ENCODE results near the gene SH3RF3. TPM values are rescaled to one million over a fixed set of nuclear protein-coding genes. Genes with fewer than 3 reads are reported as not detected.

SH3RF3 gene
- total RNA-seq, 1 donor from 2014 or later, result 0.68 TPM

GRCh38 chr2:109141006-109141600 lies 12.1 kb downstream of the SH3RF3 start:
- ATAC-seq, result no peak

- ATAC-seq, result no peak
These were observed 12.8 kb downstream of the SH3RF3 start for GRCh38 chr2:109141727-109142283.

- ATAC-seq, result no peak
These were observed 13.6 kb downstream of the SH3RF3 start for GRCh38 chr2:109142416-109143210.

- no peak for ATAC-seq
These were observed 14.5 kb downstream of the SH3RF3 start for GRCh38 chr2:109143214-109144187.

GRCh38 chr2:109144271-109144670 lies 15.3 kb downstream of the SH3RF3 start:
- no peak for ATAC-seq

- no peak for ATAC-seq
These were observed 15.7 kb downstream of the SH3RF3 start for GRCh38 chr2:109144721-109145120.

- no peak for ATAC-seq
These were observed 16.3 kb downstream of the SH3RF3 start for GRCh38 chr2:109145286-109145685.

- no peak for ATAC-seq
These were observed 18.4 kb downstream of the SH3RF3 start for GRCh38 chr2:109147405-109147804.

GRCh38 chr2:109148117-109148746 lies 19.2 kb downstream of the SH3RF3 start:
- ATAC-seq, result no peak

- no peak for ATAC-seq
These were observed 20.1 kb downstream of the SH3RF3 start for GRCh38 chr2:109148991-109149645.

GRCh38 chr2:109150559-109150958 lies 21.6 kb downstream of the SH3RF3 start:
- ATAC-seq, result no peak

- ATAC-seq, result no peak
These were observed 22.5 kb downstream of the SH3RF3 start for GRCh38 chr2:109151519-109151918.

GRCh38 chr2:109153005-109153784 lies 24.2 kb downstream of the SH3RF3 start:
- ATAC-seq, result no peak

GRCh38 chr2:109153807-109154206 lies 24.8 kb downstream of the SH3RF3 start:
- ATAC-seq, result no peak

GRCh38 chr2:109154226-109154625 lies 25.2 kb downstream of the SH3RF3 start:
- no peak for ATAC-seq

- ATAC-seq, result no peak
These were observed 26.8 kb downstream of the SH3RF3 start for GRCh38 chr2:109155553-109156451.

GRCh38 chr2:109157563-109158105 lies 28.6 kb downstream of the SH3RF3 start:
- no peak for ATAC-seq

GRCh38 chr2:109158237-109158636 lies 29.2 kb downstream of the SH3RF3 start:
- no peak for ATAC-seq

GRCh38 chr2:109159096-109159495 lies 30.1 kb downstream of the SH3RF3 start:
- no peak for ATAC-seq

Data from esophagus mucosa (tissue), 1 donor.